ENCODE measurements around the gene CCT6B.
"Not testable (repeated sequence)": the region's sequence is repeated elsewhere in the genome, so short reads cannot be mapped to it uniquely, and the experiment has no call there.

Gene CCT6B

GRCh38 chr17:34958438-34958837, 2.8 kb downstream of the CCT6B start:
- no peak for DNase-seq (ENCODE audit: low read depth)
- H3K4me3 ChIP-seq (ENCODE audit: low read length), result no peak overlapping the region
- TF ChIP-seq CTCF (IDR thresholded peaks at IDR 0.05; ENCODE audit: insufficient read depth, low read depth, low read length, missing control alignments), result no peak

- DNase-seq (ENCODE audit: low read depth); H3K4me3 ChIP-seq (ENCODE audit: low read length): not testable (repeated sequence)
These were observed 10.5 kb downstream of the CCT6B start for GRCh38 chr17:34950780-34951179.

- no peak overlapping the region for H3K4me3 ChIP-seq (ENCODE audit: low read length)
- no peak for DNase-seq (ENCODE audit: low read depth)
- TF ChIP-seq CTCF (IDR thresholded peaks at IDR 0.05; ENCODE audit: insufficient read depth, low read depth, low read length, missing control alignments), result no peak
These were observed 31.0 kb downstream of the CCT6B start for GRCh38 chr17:34930283-34930682.

- no peak for DNase-seq (ENCODE audit: low read depth)
- TF ChIP-seq CTCF (IDR thresholded peaks at IDR 0.05; ENCODE audit: insufficient read depth, low read depth, low read length, missing control alignments), result no peak
- no peak overlapping the region for H3K4me3 ChIP-seq (ENCODE audit: low read length)
These were observed 34.6 kb downstream of the CCT6B start for GRCh38 chr17:34926661-34927060.

GRCh38 chr17:34920676-34921075, 40.6 kb downstream of the CCT6B start:
- TF ChIP-seq CTCF (IDR thresholded peaks at IDR 0.05; ENCODE audit: insufficient read depth, low read depth, low read length, missing control alignments), result no peak
- no peak for DNase-seq (ENCODE audit: low read depth)

GRCh38 chr17:34917381-34917780, 43.9 kb downstream of the CCT6B start:
- no peak overlapping the region for H3K4me3 ChIP-seq (ENCODE audit: low read length)
- DNase-seq (ENCODE audit: low read depth), result no peak
- no peak for TF ChIP-seq CTCF (IDR thresholded peaks at IDR 0.05; ENCODE audit: insufficient read depth, low read depth, low read length, missing control alignments)

More at GRCh38 chr17:34920676-34921075, 40.6 kb downstream of the CCT6B start:
- H3K4me3 ChIP-seq (ENCODE audit: low read length), result no peak overlapping the region

GRCh38 chr17:34916120-34916519, 45.1 kb downstream of the CCT6B start:
- DNase-seq (ENCODE audit: low read depth), result no peak
- TF ChIP-seq CTCF (IDR thresholded peaks at IDR 0.05; ENCODE audit: insufficient read depth, low read depth, low read length, missing control alignments), result no peak
- no peak overlapping the region for H3K4me3 ChIP-seq (ENCODE audit: low read length)

- no peak for TF ChIP-seq CTCF (IDR thresholded peaks at IDR 0.05; ENCODE audit: insufficient read depth, low read depth, low read length, missing control alignments)
- H3K4me3 ChIP-seq (ENCODE audit: low read length), result no peak overlapping the region
- no peak for DNase-seq (ENCODE audit: low read depth)
These were observed 48.3 kb downstream of the CCT6B start for GRCh38 chr17:34913001-34913400.

Data from epithelial cell of esophagus (primary cell).